Stimulated activated CD8-positive, alpha-beta memory T cell treated with anti-CD3 and anti-CD28 coated beads, Interleukin-4, amount 100 ng/mL, for 4 hours (primary cell): ENCODE results near the gene CCDC85C.

ENCODE experiments used
- DNase-seq, 2 donors: peaks; one replicate each; pipeline ENCODE4 v3.0.0-alpha.2; 2020; ENCODE audit warnings: low read depth in 2 of 2, low spot score in 1 of 2

The CCDC85C gene

DNA sequence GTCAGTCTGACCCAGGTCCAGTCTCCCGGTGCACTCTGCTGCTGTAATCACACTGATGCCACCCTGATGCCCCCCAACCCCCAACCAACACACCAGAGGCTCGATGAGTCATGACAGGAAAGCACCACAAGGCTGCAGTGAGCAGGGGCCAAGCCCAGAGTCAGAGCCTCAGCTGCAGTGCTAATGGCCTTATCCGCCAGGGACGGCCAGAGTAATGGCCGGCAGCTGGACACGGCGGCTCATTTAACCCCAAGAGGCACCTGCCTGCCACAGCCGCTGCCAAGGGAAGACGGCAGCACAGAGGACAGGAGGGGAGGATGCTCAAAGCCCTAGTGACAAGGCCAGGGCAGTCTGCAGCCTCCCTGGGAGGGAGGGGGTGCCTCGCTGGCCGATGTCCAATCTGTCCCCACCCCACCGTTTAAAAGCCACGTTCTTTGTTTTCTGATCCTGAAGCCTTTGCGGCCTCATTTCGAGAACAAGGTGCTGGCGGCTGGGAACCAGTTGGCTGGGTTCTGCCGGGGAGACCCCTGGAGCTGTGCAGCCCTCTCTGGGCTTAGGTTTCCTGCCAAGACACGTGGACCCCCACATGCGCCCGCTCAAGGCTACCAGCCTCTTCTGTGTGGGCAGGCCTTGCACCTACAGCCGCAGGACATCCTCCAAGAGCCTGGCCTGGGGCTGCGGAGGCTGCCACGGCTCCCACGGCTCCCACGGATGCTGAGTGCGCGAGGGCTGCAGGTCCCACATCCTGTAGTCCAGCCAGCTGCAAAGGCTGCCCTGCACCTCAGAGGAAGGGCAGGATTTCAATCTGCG, 13.1 kb downstream of the CCDC85C start:
- no peak for DNase-seq

DNA sequence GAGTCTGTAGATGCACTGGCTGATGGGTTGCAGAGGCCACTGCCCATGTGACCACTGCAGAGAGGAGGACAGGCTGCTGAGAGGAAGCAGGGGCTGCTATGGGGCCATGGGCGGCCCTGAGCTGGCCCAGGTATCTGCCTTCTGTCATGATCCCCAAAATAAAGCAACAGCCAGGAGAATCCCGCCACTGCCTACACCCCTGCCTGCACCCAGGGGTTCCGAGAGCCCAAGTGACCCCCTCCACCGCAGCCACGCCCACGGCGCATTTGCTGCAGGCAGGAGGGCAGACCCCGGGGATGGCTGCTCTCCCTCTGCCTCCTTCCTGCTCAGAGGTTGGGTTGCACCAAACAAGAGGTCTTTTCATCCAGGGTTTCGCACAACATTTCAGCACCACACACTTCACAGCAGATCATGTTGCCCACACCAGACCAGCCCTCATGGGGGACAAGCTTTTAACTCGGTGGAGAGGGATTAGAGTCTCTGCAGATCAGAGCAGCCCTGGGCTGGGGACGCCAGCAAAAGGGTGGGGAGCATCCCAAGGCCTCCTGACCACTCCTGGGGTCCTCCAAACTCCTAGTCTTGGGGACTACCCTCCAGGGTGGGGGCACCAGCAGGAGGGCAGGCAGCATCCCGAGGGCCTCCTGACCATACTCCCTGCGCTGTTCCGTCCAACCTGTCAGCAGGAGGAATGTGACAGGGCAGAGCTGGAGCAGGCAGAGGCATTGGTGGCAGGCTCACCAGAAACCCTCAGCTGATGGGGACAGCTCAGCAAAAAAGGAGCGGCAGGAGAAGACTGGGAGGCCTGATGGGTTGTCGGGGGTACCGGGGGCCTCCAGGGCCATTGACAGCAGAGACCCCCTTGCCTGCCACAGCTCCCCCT, 14.1 kb downstream of the CCDC85C start:
- DNase-seq = no peak

DNA sequence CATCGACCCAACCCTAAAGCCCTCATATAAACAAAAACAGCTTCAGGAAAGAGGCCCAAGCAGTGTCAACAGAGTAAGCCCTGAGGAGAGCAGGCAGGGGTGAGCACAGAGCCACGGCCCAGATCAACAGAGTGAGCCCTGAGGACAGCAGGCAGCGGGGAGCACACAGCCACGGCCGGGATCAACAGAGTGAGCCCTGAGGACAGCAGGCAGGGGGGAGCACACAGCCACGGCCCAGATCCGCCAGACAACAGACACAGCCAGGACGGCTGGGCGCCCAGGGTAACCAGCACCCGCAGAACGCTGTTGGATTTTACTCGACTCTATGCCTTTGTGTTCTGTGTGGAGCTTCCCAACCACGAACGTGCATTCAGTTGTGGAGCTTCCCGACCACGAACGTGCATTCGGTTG, 15.0 kb downstream of the CCDC85C start:
- no peak for DNase-seq

DNA sequence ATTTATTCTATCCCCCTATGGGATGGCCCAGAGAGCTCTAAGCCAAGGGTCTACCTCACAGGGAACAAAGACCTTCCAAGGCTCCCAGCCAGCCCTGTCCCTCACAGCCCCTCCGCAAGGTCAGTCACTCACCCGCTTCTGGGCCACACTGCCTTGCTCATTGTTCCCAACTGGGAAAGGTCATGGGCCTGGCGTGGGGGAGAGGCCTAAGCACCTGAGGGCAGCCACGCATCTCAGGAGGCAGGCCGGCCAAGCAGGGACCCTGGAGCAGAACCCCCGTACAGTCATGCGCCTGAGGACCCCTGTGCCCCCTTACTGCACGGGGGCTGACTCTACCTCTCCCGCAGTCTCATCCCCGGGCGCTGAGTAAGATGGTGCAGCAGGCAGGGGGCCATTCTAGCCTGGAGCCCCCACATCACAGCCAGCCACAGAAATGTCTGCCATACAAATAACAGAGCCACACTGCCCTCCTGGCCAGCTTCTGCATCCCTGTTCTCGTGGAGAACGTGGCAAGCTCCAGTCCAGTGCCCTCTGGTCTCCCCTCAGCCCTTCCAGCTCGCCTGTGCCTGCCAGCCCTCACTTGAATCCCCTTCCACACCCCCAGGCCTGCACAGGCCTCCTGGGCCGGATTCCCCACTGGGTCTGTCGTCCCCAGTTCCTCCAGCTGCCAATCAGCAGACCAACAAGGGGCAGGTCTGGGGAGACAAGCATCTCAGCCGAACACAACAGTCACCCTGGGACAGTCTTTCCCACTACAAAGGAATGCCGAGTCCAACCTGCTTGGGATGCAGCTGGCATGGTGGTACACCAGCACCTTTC, 16.3 kb downstream of the CCDC85C start:
- DNase-seq = no peak

DNA sequence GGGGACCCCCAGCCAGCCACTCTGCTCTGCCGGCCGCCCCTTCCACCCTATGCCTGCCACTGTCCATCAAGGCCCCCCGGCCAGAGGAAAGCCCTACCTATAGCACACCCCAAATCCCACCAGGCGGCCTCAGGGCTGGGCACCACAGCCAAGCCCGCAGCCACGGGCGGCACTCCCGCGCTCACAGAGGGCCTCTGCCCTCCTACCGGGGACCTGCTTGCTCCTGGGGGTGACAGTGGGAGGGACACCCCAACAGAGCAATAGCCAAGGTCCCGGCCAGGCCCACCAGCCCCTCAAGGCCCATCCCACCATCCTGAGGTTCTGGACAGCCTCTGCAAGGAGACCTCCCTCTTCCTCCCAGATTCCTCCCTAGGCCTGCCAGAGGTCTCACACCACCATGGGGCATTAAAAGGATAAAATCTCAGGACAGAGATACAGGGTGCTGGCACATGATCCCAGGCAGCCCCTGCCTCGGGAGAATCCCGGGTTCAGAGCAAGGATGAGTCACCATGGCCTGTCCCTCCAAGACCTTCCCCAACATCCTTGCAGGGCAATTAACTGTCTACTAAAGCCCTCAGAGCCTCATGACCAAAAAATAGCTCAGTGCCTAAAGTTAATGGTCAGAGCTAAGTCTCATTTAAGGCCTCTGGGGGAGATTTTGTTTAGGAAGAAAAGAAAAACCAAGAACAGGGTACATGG, 17.1 kb downstream of the CCDC85C start:
- DNase-seq = no peak

DNA sequence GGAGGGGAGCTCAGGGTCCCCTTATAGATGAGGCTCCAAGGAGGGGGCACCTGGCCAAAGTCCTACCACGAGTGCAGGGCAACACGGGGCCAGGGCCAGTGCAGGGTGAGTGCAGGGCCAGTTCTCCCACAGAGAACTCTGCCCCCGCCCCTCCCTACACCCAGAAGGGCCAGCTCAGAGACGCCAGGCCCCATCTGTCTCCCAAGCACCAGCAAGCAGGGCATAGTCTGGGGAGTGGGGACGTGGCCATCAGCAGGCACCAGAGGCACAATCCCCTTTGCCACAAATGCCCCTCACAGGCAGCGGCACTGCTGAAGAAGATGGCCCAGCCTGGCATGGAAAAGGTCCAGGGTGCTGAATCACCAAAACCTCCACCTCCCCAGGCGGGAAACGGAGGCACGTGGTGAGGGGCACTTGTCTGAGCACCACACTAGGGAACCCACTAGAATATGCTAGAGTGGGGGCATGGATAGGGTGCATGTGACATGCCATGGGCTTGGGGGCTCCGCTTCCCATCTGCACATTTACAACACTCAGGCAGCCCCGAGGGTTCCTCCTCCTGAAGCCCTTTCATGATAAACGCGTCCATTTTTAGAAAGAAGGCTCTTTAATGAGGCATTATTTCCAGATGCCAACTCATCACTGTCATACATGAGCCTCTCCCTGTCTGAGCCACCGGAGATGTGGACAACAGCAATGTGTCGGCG, 17.8 kb downstream of the CCDC85C start:
- DNase-seq = no peak

DNA sequence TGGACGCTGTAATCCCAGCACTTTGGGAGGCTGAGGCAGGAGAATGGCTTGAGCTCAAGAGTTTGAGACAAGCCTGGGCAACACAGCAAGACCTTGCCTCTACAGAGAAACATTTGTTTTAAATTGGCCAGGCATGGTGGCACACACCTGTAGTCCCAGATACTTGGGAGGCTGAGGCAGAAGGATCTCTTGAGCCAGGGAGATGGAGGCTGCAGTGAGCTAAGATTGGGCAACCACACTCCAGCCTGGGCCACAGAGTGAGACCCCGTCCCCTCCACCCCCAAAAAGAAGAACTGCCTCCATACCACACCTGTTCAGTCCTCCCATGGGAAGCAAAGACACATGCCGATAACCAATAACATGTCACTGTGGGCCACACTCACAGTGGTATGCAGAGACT, 19.2 kb downstream of the CCDC85C start:
- DNase-seq = no peak

DNA sequence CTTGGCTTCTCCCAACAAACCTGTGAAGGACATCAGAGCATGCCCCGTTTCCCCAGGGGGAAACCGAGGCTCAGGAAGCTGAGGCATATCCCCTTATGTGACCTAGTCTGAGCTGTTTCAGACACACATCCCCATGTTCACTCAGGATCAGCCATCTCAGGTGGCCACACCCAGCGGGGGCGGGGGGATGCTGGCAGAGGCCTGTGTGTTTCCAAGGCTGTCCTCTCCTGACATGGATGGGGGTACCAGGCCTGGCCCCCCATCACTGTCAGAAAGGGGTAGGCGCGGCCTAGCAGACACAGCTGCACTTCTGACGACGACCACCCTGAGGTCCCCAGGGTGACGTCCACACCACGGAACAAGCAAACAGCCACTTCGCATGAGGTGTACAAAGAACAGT, 22.1 kb downstream of the CCDC85C start:
- DNase-seq = no peak

DNA sequence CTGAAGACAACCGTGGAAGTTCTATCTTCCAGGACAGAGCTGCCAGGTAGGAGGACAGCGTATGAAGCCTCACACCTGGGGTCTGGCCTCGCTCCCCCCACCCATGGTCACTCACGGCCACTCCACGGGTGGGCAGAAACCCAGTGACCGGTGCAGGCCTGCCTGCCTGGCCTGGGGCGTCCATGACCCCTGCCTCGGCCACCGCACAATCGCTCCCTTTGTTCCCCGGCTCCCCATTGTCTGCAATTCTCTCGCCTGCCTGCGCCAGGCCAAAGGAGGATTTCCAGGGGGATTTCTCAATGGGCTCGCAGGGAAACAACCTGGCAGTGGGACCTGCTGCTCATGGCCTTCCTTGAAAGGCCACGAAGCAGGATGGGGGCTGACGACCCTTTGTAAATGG, 22.6 kb downstream of the CCDC85C start:
- DNase-seq = no peak

DNA sequence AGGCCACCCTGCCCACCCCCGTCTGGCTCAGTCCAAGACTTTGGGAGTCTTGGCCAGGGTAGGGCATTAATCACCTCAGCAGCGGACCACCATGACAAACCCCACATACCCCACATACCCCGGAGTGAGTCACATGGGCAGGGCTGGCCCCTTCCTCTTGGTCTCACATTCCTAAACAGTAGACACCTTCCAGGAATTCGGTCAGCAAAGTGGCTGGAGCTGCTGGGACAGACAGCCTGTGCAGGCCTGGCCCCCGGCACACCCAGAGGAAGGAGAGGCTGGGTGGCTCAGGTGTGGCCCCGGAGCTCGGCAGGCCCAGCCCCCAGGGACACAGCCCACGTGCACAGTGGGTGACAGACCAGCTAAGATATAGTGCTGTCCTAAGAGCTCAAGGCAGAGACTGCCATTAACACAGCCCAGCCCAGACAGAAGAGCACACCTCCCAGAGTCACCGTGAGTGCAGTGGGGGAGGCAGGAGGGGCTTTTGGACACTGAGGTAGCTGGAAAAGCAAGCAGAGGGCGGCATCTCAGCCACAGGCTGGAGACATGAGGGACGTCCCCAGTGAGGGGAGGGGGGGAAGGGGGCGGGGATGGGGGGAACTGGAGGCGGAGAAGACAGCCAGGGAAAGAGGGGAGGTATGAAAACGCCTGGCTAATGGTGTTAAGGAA, 24.0 kb downstream of the CCDC85C start:
- no peak for DNase-seq

DNA sequence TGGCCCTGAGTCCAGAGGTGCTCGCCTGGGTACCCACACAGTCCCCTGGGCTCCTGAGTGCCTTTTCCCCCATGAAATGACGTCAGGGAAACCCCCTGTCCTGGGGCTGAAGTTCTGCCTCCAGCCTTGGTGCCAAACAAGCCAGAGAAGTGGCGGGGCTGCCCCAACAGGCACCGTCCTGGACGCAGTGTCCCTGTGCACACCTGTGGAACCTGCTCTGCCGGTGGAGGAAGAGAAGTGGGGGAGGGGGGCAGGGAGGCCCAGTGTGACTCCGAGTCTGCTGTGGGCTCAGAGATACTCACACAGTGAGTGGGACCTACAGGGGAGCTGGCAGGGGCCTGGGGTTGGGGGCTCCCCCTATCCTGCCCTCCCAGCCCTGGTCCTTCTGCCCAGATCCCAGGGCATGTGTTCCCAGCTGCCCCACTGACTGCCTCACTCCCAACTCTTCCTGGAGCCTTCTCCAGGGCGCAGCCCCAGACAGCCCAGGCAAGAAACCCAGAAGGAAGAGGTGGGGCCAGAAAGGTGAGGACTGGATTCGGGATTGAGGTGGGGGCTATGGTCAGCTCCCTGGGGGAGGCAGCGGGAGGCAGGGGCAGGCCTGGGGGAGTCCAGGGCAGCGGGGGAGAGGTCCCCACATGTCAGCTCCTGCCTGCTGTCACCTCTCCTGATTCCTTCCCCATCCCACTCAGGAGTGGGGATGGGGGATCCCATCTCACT, 24.7 kb downstream of the CCDC85C start:
- DNase-seq = no peak

DNA sequence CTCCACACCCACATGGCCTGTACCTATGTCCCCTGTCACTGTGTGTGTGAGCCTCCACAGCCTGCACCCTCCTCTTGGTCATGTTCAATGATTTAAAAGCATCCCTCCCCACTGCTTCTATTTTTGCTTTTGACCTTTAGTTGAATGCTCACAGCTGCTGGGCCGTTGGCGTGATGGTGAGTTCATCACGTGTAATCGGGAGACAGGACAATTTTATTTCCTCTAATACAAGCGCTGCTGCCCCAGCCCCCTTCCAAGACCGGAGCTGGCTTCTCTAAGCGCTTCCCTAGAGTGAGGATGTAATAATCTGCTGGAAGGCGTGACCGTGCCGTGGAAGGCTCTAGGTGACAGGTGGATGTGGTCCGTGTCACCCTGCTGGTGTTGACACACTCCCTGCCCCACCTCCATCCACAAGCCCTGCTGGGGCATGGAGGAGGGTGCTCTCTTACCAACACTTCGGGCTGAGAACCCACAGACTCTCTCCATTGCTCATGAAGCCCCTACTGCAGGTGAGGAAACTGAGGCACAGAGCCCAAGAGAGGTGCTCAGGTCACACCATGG, 25.4 kb downstream of the CCDC85C start:
- no peak for DNase-seq

DNA sequence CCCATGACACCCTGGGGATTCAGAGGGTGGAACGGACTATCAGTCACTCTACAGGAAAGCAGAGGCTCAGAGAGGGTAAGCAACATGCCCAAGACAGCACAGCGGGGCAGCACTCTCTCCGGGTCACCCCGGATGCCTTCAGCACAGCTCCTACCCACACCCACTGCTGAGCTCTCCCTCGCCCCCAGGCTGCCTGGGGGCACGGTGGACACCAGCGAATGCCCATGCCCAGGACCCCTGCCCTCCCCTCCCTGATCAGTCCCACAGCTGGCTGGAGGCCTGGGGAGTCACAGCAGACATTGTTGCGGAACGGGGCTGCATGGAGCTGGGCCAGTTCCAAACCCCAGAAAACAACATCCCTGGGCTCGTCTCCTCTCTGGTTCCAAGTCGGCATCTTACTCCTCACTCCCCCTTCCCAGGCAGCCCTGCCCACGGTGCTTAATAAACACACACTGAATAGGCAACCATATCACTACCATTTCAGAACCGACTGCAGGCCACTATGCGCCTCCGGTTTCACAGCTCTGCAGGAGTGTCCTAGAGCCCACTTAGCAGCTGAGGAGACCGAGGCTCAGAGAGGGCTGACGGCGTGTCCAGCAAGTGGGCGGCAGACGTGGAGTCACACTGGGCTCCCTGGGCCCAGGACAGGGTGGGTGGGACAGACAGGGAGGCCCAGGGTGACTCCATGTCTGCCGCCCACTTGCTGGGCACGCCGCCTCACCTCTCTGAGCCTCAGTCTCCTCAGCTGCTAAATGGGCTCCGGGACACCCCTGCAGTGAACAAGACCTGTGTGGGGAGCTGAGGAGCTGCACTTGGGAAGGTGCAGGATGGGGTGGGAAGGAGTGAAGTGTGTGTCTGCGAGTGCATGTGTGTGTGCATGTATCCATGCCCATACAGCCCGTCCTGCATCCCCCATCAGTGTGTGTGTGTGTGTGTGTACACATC, 27.0 kb downstream of the CCDC85C start:
- no peak for DNase-seq

DNA sequence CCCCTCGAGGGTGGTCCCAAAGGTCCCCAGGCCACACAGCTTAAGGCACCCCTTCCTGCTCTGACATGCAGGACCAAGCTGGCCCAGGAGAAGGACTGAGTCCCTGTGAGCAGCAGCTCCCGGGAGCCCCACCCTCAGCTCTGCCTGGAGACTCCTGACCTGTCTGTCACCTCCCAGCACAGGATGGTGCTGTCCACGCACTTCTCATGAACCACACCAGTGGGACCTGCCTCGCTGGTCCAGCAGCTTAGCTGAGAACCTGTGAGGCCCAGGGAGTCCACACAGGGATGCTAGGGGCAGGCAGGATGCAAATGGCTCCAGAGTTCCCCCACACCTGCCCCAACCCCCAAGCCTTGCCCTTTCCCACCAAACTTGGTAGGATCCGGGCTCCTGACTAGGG, 27.7 kb downstream of the CCDC85C start:
- DNase-seq = no peak

DNA sequence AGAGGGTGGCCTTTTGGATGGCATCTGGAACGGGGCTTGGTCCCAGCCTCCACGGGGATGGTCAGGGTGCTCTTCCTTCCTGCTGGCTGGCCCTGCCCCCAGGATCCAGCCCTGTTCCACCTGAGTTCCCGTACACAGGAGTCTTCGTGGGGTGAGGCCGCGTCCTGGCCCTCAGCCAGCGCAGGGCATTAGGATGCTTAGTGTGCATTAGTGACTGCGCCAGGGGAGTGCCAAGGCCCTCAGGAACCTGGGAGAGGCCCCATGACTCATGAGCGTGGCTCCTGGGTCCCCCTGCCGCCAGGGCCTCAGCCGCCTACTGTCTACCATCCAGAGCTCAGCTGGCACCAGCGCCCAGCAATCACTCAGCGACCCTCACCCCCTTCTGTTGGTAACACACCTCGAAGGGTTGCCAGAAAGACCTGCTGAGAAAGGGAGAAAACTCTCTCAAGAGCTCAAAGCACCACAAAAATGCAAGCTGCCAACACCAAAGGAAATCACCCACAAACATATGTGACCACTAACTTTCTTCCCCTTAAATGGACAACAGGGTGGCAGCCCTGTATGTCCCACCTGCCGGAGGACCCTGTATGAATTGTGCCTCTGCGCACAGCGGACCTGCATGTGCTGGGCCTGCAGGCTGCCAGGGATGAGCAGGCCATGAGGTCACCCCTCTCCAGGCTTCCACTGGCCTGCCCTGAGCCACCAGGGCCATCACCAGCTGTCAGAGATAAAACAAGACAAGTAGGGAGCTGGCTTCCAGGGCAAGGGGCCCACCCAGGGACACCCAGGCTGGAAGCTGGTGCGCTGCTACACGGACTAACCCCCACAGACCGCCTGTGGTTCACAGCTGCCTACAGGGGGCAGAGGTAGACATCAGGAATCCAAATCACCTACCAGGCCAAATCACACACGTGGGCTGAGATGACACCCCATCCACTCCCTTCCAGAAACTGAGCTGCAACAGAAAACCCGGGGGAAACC, 28.7 kb downstream of the CCDC85C start:
- DNase-seq = no peak

DNA sequence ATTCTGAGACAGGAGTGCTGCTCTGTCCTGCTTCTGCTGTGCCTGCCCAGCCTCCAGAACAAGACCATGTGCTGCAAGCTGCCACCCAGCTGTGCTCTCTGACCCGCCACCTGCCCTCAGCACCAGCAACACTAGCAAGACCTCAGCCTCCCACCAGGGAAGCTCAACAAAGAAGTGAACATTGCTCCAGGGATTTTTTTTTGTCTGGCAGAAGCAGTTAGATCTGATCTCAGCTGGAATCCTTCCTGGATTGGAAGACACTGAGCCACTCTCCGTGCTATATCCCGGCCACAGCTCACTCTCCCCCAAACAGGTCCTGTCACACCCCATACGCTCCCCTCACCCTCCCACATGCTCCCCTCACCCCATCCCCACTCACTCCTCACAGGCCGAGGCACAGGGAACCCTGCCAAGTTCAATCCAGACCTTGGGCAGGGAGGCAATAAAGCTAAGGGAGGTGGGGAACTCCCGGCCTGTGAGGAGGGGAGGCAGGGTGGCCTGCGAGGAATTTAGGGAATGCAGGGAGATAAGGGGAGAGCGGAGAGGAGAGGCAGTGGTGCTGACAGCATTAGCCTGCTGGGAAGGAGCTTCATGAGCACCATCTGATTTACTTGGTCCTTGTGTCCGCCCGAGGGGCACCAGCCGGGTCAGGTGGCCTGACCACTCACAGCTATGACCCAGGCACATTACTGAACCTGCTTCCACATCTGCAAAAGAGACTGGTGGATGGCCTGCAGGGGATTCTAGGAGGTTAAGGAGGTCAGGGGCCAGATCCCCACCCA, 29.7 kb downstream of the CCDC85C start:
- DNase-seq = no peak
